Uterus (tissue), 4 donors: ENCODE measurements around the gene TEX9. TPM values are rescaled to one million over a fixed set of nuclear protein-coding genes. Genes with fewer than 3 reads are reported as not detected.

Experiments
- DNase-seq, 2 donors: peaks; one replicate each; pipeline ENCODE4 v3.0.0-alpha.2; 2019 to 2020
- H3K27ac ChIP-seq, 2 donors: fragments of 200-600 bp; sonication (generic); 1 replicate in 1 of 2; 2 replicates in 1 of 2; pipeline ENCODE4 v1.5.1; 2016 to 2018
- H3K27me3 ChIP-seq, 2 donors: fragments of 200-600 bp; sonication (generic); one replicate each; pipeline ENCODE4 v1.5.1; 2018 to 2019; ENCODE audit warnings: control low read depth in 1 of 2
- H3K36me3 ChIP-seq, 2 donors: fragments of 200-600 bp; sonication (generic); one replicate each; pipeline ENCODE4 v1.5.1; 2019; ENCODE audit warnings: control low read depth in 1 of 2
- H3K4me1 ChIP-seq, 2 donors: fragments of 200-600 bp; sonication (generic); one replicate each; pipeline ENCODE4 v1.5.1; 2018 to 2019; ENCODE audit warnings: control low read depth in 1 of 2
- H3K4me3 ChIP-seq, 2 donors: fragments of 200-600 bp; sonication (generic); 1 replicate in 1 of 2; 2 replicates in 1 of 2; pipeline ENCODE4 v1.5.1; 2018 to 2019; ENCODE audit warnings: mild to moderate bottlenecking in 1 of 2
- H3K9me3 ChIP-seq, 2 donors: fragments of 200-600 bp; sonication (generic); one replicate each; pipeline ENCODE4 v1.5.1; 2019; ENCODE audit warnings: control low read depth in 1 of 2
- CTCF ChIP-seq, 4 experiments: fragments of 200-600 bp in 2 of 4; fragments of 450-650 bp in 2 of 4; sonication (generic) in 2 of 4; IDR thresholded peaks; one replicate each; pipeline ENCODE4 v1.5.1; 2016 to 2019; ENCODE audit warnings: antibody characterized with exemption in 4 of 4, mild to moderate bottlenecking in 2 of 4, moderate library complexity in 1 of 4
- POLR2A ChIP-seq, 2 donors: fragments of 450-650 bp; IDR thresholded peaks; one replicate each; pipeline ENCODE4 v1.6.1; 2016; ENCODE audit warnings: antibody characterized with exemption in 2 of 2, mild to moderate bottlenecking in 1 of 2, moderate library complexity in 1 of 2
- intact Hi-C: fragments of 100-400 bp; cut with DNase I; formaldehyde crosslinking; loops from one replicate; pipeline ENCODE4 v1.15.1; 2023; ENCODE audit warnings: low total_unique reads
- total RNA-seq, 4 donors: library from RNA; depleted of rRNA in 3 of 4; stranded (reverse); fragments of >200 nt in 3 of 4; gene quantifications; one replicate each; pipeline versions ENCODE4 v1.1.0 to v1.2.4, GENCODE V29; 2014 to 2023
- donor health status: DM: yes; HTN: yes; CAD: no.

Gene TEX9
- total RNA-seq, 4 donors from 2014 or later, result 0.88 to 33.4 (median 12.7) TPM

- intact Hi-C loops, result no loop called here
- Histone ChIP-seq H3K4me3 (no peak overlapping the region), H3K9me3 (no peaks in the 10 kb centered on the region), H3K36me3 (peaks cover 0 to 2% of the 10 kb centered on the region in 2 donors), H3K4me1 (no peaks in the 10 kb centered on the region), H3K27ac (no peak overlapping the region), H3K27me3 (no peaks in the 10 kb centered on the region)
- DNase-seq, result no peak
- TF ChIP-seq CTCF (IDR thresholded peaks at IDR 0.05) (no peak), POLR2A (IDR thresholded peaks at IDR 0.05) (no peak)
Measured at GRCh38 chr15:56425276-56425675, 60.0 kb downstream of the TEX9 start.

GRCh38 chr15:56425976-56426375, 60.8 kb downstream of the TEX9 start:
- Histone ChIP-seq H3K9me3 (no peaks in the 10 kb centered on the region), H3K4me1 (no peaks in the 10 kb centered on the region), H3K27me3 (no peaks in the 10 kb centered on the region), H3K27ac (no peak overlapping the region), H3K4me3 (no peak overlapping the region), H3K36me3 (no peaks in the 10 kb centered on the region)
- no peak for DNase-seq
- TF ChIP-seq POLR2A (IDR thresholded peaks at IDR 0.05), result no peak
- intact Hi-C loops, result no loop called here

- intact Hi-C loops, result no loop called here
- no peak for DNase-seq
- no peak overlapping the region for H3K27ac ChIP-seq
- no peaks in the 10 kb centered on the region for H3K9me3 ChIP-seq
- no peak overlapping the region for H3K4me3 ChIP-seq
- TF ChIP-seq CTCF (IDR thresholded peaks at IDR 0.05) (peak in 3 of 4 experiments; percentile 23 to 30 (median 25)), POLR2A (IDR thresholded peaks at IDR 0.05) (no peak)
- H3K36me3 ChIP-seq, result no peaks in the 10 kb centered on the region
- H3K4me1 ChIP-seq, result no peaks in the 10 kb centered on the region
- no peaks in the 10 kb centered on the region for H3K27me3 ChIP-seq
Measured at GRCh38 chr15:56428821-56429458, 63.7 kb downstream of the TEX9 start.

GRCh38 chr15:56432304-56432703, 67.1 kb downstream of the TEX9 start:
- Histone ChIP-seq H3K4me1 (no peaks in the 10 kb centered on the region), H3K9me3 (no peaks in the 10 kb centered on the region), H3K27ac (no peak overlapping the region), H3K27me3 (no peaks in the 10 kb centered on the region), H3K4me3 (no peak overlapping the region), H3K36me3 (no peaks in the 10 kb centered on the region)
- no peak for TF ChIP-seq CTCF (IDR thresholded peaks at IDR 0.05)
- no peak for TF ChIP-seq POLR2A (IDR thresholded peaks at IDR 0.05)
- intact Hi-C loops, result no loop called here
- no peak for DNase-seq

GRCh38 chr15:56440214-56440770, 75.1 kb downstream of the TEX9 start:
- intact Hi-C loops, result no loop called here
- Histone ChIP-seq H3K4me3 (no peak overlapping the region), H3K9me3 (no peaks in the 10 kb centered on the region), H3K27me3 (no peaks in the 10 kb centered on the region), H3K4me1 (no peaks in the 10 kb centered on the region), H3K36me3 (no peaks in the 10 kb centered on the region), H3K27ac (no peak overlapping the region)
- DNase-seq, result no peak
- TF ChIP-seq POLR2A (IDR thresholded peaks at IDR 0.05), result no peak

GRCh38 chr15:56442354-56442753, 77.1 kb downstream of the TEX9 start:
- intact Hi-C loops, result no loop called here
- no peak overlapping the region for H3K27ac ChIP-seq

More at GRCh38 chr15:56442354-56442753, 77.1 kb downstream of the TEX9 start:
- Histone ChIP-seq H3K36me3 (no peaks in the 10 kb centered on the region), H3K4me1 (no peaks in the 10 kb centered on the region), H3K4me3 (no peak overlapping the region), H3K9me3 (no peaks in the 10 kb centered on the region), H3K27me3 (no peaks in the 10 kb centered on the region)
- no peak for DNase-seq
- TF ChIP-seq CTCF (IDR thresholded peaks at IDR 0.05) (no peak), POLR2A (IDR thresholded peaks at IDR 0.05) (no peak)
